Measurements from ENCODE around the gene TMEM178B. TPM values are rescaled to one million over a fixed set of nuclear protein-coding genes. Genes with fewer than 3 reads are reported as not detected.

Gene TMEM178B
- total RNA-seq, 4 donors from 2014 or later, result 1.3 to 1.8 (median 1.5) TPM

DNA sequence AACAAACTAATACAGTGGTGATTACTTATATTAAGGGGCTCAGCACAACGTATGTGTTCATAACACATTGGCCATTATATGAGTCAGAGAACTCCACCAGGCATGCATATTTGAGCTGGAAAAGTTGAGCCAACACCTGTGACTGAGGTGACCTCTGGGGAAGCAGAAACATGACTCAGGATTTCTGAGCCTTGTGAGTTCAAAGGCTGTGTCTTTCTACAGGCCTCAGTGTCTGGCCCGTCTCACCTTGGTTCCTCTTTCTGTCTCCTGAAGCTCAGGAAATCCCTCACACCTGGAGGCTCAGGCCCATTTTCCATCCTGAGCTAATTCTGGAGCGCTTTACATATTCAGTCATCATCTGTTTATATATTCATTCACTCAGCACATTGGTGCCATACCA lies 246.4 kb downstream of the TMEM178B start:
- in situ Hi-C loops (cut with MboI; ENCODE audit: low sequenced_read_pairs in 4 of 4) (loop anchor here in 1 of 4 donors (10.0 kb wide), 1 partner anchor 215 kb away; no protein-coding TSS in a partner anchor), intact Hi-C loops (cut with DNase I; ENCODE audit: low total_unique reads) (loop anchor here (10.0 kb wide), 1 partner anchor 215 kb away; no protein-coding TSS in a partner anchor)
- H3K9me3 ChIP-seq, result no peaks in the 10 kb centered on the region
- no peak for TF ChIP-seq POLR2A (IDR thresholded peaks at IDR 0.05)
- TF ChIP-seq, protein P1, sequence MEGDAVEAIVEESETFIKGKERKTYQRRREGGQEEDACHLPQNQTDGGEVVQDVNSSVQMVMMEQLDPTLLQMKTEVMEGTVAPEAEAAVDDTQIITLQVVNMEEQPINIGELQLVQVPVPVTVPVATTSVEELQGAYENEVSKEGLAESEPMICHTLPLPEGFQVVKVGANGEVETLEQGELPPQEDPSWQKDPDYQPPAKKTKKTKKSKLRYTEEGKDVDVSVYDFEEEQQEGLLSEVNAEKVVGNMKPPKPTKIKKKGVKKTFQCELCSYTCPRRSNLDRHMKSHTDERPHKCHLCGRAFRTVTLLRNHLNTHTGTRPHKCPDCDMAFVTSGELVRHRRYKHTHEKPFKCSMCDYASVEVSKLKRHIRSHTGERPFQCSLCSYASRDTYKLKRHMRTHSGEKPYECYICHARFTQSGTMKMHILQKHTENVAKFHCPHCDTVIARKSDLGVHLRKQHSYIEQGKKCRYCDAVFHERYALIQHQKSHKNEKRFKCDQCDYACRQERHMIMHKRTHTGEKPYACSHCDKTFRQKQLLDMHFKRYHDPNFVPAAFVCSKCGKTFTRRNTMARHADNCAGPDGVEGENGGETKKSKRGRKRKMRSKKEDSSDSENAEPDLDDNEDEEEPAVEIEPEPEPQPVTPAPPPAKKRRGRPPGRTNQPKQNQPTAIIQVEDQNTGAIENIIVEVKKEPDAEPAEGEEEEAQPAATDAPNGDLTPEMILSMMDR (IDR thresholded peaks at IDR 0.05 in 4 of 5, conservative IDR thresholded peaks at IDR 0.05 in 1 of 5), result no peak
- no peak overlapping the region for H3K27ac ChIP-seq
- DNase-seq (no peak), ATAC-seq (no peak)
- no peaks in the 10 kb centered on the region for H3K4me1 ChIP-seq
- H3K4me3 ChIP-seq, result no peak overlapping the region
- no peaks in the 10 kb centered on the region for H3K27me3 ChIP-seq
- H3K36me3 ChIP-seq, result no peaks in the 10 kb centered on the region

DNA sequence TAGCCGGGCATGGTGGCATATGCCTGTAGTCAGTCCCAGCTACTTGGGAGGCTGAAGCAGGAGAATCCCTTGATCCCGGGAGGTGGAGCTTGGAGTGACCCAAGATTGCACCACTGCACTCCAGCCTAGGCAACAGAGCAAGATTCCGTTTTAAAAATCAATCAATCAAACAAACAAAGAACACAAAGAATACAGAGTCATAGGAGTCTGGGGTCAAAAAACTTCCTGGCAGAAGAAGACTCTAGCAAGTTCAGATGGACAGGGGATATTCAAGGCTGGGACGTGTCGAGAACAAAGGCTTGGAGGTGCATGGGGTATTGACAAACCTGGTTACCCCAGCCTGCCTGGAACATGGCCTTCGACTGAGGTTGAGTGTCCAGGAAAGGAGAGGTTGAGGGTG lies 248.5 kb downstream of the TMEM178B start:
- H3K4me3 ChIP-seq, result no peak overlapping the region
- intact Hi-C loops (cut with DNase I; ENCODE audit: low total_unique reads), result loop anchor here (10.0 kb wide), 1 partner anchor 212 kb away; no protein-coding TSS in a partner anchor
- no peaks in the 10 kb centered on the region for H3K9me3 ChIP-seq
- H3K27me3 ChIP-seq, result no peaks in the 10 kb centered on the region
- no peaks in the 10 kb centered on the region for H3K36me3 ChIP-seq
- H3K4me1 ChIP-seq, result peaks cover 0 to 2% of the 10 kb centered on the region in 2 donors
- ATAC-seq, result no peak
- in situ Hi-C loops (cut with MboI; ENCODE audit: low sequenced_read_pairs in 4 of 4), result loop anchor here in 1 of 4 donors (10.0 kb wide), 1 partner anchor 212 kb away; no protein-coding TSS in a partner anchor
- no peak for DNase-seq
- no peak overlapping the region for H3K27ac ChIP-seq
- TF ChIP-seq, protein P1 (IDR thresholded peaks at IDR 0.05 in 4 of 5, conservative IDR thresholded peaks at IDR 0.05 in 1 of 5), result no peak
- no peak for TF ChIP-seq POLR2A (IDR thresholded peaks at IDR 0.05)

DNA sequence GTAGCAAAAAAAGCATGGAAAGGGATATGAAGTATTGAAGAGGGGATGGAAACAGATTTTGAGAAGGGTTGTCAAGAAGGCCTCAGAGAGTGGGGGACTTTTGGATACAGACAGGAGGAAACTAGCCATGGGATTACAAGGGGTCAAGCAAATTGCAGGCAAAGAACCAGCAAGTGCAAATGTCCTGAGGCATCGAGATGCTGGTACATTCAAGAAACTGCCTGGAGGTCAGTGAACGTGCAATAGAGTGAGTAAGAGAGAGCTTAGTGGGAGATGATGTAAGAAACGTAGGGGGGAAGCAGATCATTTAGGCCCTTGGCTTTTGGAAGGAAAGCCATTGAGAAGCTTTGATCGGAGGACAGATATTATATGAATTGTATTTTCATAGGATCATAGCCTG lies 250.0 kb downstream of the TMEM178B start:
- intact Hi-C loops (cut with DNase I; ENCODE audit: low total_unique reads) (loop anchor here (10.0 kb wide), 1 partner anchor 211 kb away; no protein-coding TSS in a partner anchor), in situ Hi-C loops (cut with MboI; ENCODE audit: low sequenced_read_pairs in 4 of 4) (loop anchor here in 1 of 4 donors (10.0 kb wide), 1 partner anchor 211 kb away; no protein-coding TSS in a partner anchor)
- DNase-seq, result no peak
- no peak overlapping the region for H3K4me3 ChIP-seq
- H3K27me3 ChIP-seq, result no peaks in the 10 kb centered on the region
- peaks cover 0 to 16% of the 10 kb centered on the region in 2 donors for H3K4me1 ChIP-seq
- no peaks in the 10 kb centered on the region for H3K36me3 ChIP-seq
- H3K27ac ChIP-seq, result no peak overlapping the region
- TF ChIP-seq POLR2A (IDR thresholded peaks at IDR 0.05), result no peak
- TF ChIP-seq, protein P1 (IDR thresholded peaks at IDR 0.05 in 4 of 5, conservative IDR thresholded peaks at IDR 0.05 in 1 of 5), result no peak
- ATAC-seq, result no peak
- no peaks in the 10 kb centered on the region for H3K9me3 ChIP-seq

DNA sequence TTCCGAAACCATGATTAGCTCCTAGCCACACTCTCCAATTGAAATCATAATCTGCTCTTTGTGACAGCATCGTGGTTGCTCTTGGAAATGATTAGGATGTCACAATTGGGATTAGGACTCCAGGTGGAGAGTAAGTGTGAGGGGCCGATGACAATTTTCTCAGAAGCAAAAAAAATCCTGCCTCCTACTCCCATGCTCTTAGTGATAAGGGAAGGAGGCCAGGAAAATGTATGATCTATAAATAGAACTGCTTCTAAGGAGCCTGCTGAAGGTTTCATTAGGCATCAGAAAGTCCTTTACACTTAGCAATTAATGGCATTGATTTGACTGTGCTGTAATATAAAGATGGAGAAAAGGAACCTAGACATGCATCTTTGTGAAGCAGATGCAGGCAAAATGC lies 251.0 kb downstream of the TMEM178B start:
- Histone ChIP-seq H3K27ac (no peak overlapping the region), H3K4me1 (peaks cover 0 to 18% of the 10 kb centered on the region in 2 donors), H3K9me3 (no peaks in the 10 kb centered on the region), H3K27me3 (no peaks in the 10 kb centered on the region), H3K36me3 (no peaks in the 10 kb centered on the region), H3K4me3 (no peak overlapping the region)
- intact Hi-C loops (cut with DNase I; ENCODE audit: low total_unique reads) (loop anchor here (10.0 kb wide), 1 partner anchor 210 kb away; no protein-coding TSS in a partner anchor), in situ Hi-C loops (cut with MboI; ENCODE audit: low sequenced_read_pairs in 4 of 4) (loop anchor here in 1 of 4 donors (10.0 kb wide), 1 partner anchor 210 kb away; no protein-coding TSS in a partner anchor)
- TF ChIP-seq, protein P1 (IDR thresholded peaks at IDR 0.05 in 4 of 5, conservative IDR thresholded peaks at IDR 0.05 in 1 of 5), result no peak
- TF ChIP-seq POLR2A (IDR thresholded peaks at IDR 0.05), result no peak
- ATAC-seq, result no peak
- no peak for DNase-seq
